Smooth muscle cell (in vitro differentiated cells): Measurements from ENCODE around the gene AOC2. TPM values are rescaled to one million over a fixed set of nuclear protein-coding genes. Genes with fewer than 3 reads are reported as not detected.

Source experiments
- DNase-seq: peaks from one replicate; lab custom pipeline; 2025; ENCODE audit not compliant: unreplicated experiment; lab: John Stamatoyannopoulos, UW
- H2AFZ ChIP-seq: fragments of 200-600 bp; sonication (generic); 2 replicates; pipeline ENCODE4 v1.6.0; 2016; ENCODE audit warnings: antibody characterized with exemption, low read depth, mild to moderate bottlenecking
- H3F3A ChIP-seq: fragments of 200-600 bp; sonication (generic); 2 replicates; pipeline ENCODE4 v1.6.0; 2017; ENCODE audit warnings: antibody characterized with exemption, low read depth
- H3K27ac ChIP-seq: fragments of 200-600 bp; sonication (generic); 2 replicates; pipeline ENCODE4 v1.5.1; 2016; ENCODE audit warnings: low read depth, mild to moderate bottlenecking
- H3K27me3 ChIP-seq: fragments of 200-600 bp; sonication (generic); 2 replicates; pipeline ENCODE4 v1.6.1; 2016; ENCODE audit warnings: low read depth, mild to moderate bottlenecking
- H3K36me3 ChIP-seq: fragments of 200-600 bp; sonication (generic); 2 replicates; pipeline ENCODE4 v1.5.1; 2016; ENCODE audit warnings: low read depth
- H3K4me1 ChIP-seq: fragments of 200-600 bp; sonication (generic); 2 replicates; pipeline ENCODE4 v1.5.1; 2016; ENCODE audit warnings: low read depth
- H3K4me2 ChIP-seq: fragments of 200-600 bp; sonication (generic); 2 replicates; pipeline ENCODE4 v1.6.0; 2016; ENCODE audit warnings: mild to moderate bottlenecking
- H3K4me3 ChIP-seq: fragments of 200-600 bp; sonication (generic); 2 replicates; pipeline ENCODE4 v1.5.1; 2016; ENCODE audit warnings: mild to moderate bottlenecking
- H3K79me2 ChIP-seq: fragments of 200-600 bp; sonication (generic); 2 replicates; pipeline ENCODE4 v1.6.0; 2016; ENCODE audit warnings: low read depth, mild to moderate bottlenecking
- H3K9ac ChIP-seq: fragments of 200-600 bp; sonication (generic); 2 replicates; pipeline ENCODE4 v1.6.0; 2016; ENCODE audit warnings: low read depth
- H3K9me3 ChIP-seq: fragments of 200-600 bp; sonication (generic); replicated peaks from 2 replicates; pipeline ENCODE4 v1.5.1; 2016; ENCODE audit warnings: low read depth
- H4K20me1 ChIP-seq: fragments of 200-600 bp; sonication (generic); 2 replicates; pipeline ENCODE4 v1.6.0; 2016; ENCODE audit warnings: low read depth
- WGBS: methylation state at CpG from one replicate; pipeline ENCODE4 v1.1.7; 2016; ENCODE audit warnings: low lambda C conversion rate; 5-methylcytosine and 5-hydroxymethylcytosine counted together
- polyA plus RNA-seq: library from polyadenylated mRNA; unstranded; fragments of >200 nt; fragmentation: Nextera tagmentation; extraction: Ambion mirVana; gene quantifications from 2 replicates; pipeline ENCODE4 v1.2.1, GENCODE V29; 2016
- total RNA-seq: library from RNA; depleted of rRNA; stranded (reverse); fragments of >200 nt; gene quantifications from 2 replicates; pipeline ENCODE4 v1.2.3, GENCODE V29; 2014
- TF ChIP-seq, protein P1 (sequence below): fragments of 200-600 bp; sonication (generic); IDR thresholded peaks from 2 replicates; pipeline ENCODE4 v1.5.1; 2017; ENCODE audit warnings: borderline replicate concordance, mild to moderate bottlenecking, antibody characterized with exemption; ENCODE audit not compliant: insufficient read depth, poor library complexity, severe bottlenecking

Gene AOC2
- total and polyA plus RNA-seq, 2 experiments from 2014 or later: 0.91 to 2.3 TPM

- no peak overlapping the region for H3K9ac ChIP-seq
- no peaks in the 10 kb centered on the region for H3K79me2 ChIP-seq
- H2AFZ ChIP-seq: no peak overlapping the region
- H3K4me3 ChIP-seq: no peak overlapping the region
- no peak overlapping the region for H3K4me2 ChIP-seq
- H3F3A ChIP-seq: no peaks in the 10 kb centered on the region
- H3K4me1 ChIP-seq: no peaks in the 10 kb centered on the region
- DNase-seq: no peak
- H3K27ac ChIP-seq: no peak overlapping the region
- TF ChIP-seq, protein P1, sequence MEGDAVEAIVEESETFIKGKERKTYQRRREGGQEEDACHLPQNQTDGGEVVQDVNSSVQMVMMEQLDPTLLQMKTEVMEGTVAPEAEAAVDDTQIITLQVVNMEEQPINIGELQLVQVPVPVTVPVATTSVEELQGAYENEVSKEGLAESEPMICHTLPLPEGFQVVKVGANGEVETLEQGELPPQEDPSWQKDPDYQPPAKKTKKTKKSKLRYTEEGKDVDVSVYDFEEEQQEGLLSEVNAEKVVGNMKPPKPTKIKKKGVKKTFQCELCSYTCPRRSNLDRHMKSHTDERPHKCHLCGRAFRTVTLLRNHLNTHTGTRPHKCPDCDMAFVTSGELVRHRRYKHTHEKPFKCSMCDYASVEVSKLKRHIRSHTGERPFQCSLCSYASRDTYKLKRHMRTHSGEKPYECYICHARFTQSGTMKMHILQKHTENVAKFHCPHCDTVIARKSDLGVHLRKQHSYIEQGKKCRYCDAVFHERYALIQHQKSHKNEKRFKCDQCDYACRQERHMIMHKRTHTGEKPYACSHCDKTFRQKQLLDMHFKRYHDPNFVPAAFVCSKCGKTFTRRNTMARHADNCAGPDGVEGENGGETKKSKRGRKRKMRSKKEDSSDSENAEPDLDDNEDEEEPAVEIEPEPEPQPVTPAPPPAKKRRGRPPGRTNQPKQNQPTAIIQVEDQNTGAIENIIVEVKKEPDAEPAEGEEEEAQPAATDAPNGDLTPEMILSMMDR: no peak
- WGBS: 96% methylated on average over 1 of the region's 1 CpG
- peaks cover 3% of the 10 kb centered on the region for H3K36me3 ChIP-seq
- no peaks in the 10 kb centered on the region for H4K20me1 ChIP-seq
- H3K27me3 ChIP-seq: no peaks in the 10 kb centered on the region
- H3K9me3 ChIP-seq: no peaks in the 10 kb centered on the region
These were observed 38.1 kb upstream of the AOC2 start for GRCh38 chr17:42806249-42806648.

DNA sequence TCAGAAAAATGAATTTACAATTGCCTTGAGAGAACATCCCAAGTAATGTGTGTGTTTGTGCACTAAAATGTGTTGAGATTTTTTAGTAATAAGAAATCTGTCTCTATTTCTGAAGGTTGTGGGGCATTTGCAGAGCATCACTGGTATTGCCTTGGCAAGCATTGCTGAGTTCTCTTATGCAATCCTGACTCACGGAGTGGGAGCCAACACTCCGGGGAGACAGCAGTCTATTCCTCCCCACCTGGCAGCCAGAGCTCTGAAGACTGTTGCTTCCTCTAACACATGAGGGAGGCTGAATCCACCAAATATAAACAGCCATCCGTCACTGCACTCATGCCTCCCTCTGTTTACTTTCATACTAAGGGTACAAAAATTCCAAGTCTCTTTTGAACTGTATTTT is 35.1 kb upstream of the AOC2 start:
- no peaks in the 10 kb centered on the region for H3F3A ChIP-seq
- H3K4me1 ChIP-seq: no peaks in the 10 kb centered on the region
- no peaks in the 10 kb centered on the region for H3K27me3 ChIP-seq
- TF ChIP-seq, protein P1: no peak
- 85% methylated on average over 3 of the region's 3 CpGs for WGBS
- H3K79me2 ChIP-seq: no peaks in the 10 kb centered on the region
- no peak overlapping the region for H3K9ac ChIP-seq
- no peak overlapping the region for H3K4me2 ChIP-seq
- no peaks in the 10 kb centered on the region for H4K20me1 ChIP-seq
- no peak for DNase-seq
- no peak overlapping the region for H3K27ac ChIP-seq
- peaks cover 11% of the 10 kb centered on the region for H3K36me3 ChIP-seq
- no peaks in the 10 kb centered on the region for H3K9me3 ChIP-seq
- no peak overlapping the region for H3K4me3 ChIP-seq
- no peak overlapping the region for H2AFZ ChIP-seq

GRCh38 chr17:42814633-42815399 is 29.6 kb upstream of the AOC2 start:
- no peak overlapping the region for H3K9ac ChIP-seq
- H3K9me3 ChIP-seq: no peaks in the 10 kb centered on the region
- no peak for DNase-seq
- H2AFZ ChIP-seq: no peak overlapping the region
- no peaks in the 10 kb centered on the region for H4K20me1 ChIP-seq
- no peaks in the 10 kb centered on the region for H3F3A ChIP-seq
- H3K36me3 ChIP-seq: peaks cover 12% of the 10 kb centered on the region
- 96% methylated on average over 8 of the region's 8 CpGs for WGBS
- H3K27ac ChIP-seq: no peak overlapping the region
- no peaks in the 10 kb centered on the region for H3K79me2 ChIP-seq
- H3K4me3 ChIP-seq: no peak overlapping the region
- H3K27me3 ChIP-seq: no peaks in the 10 kb centered on the region
- H3K4me2 ChIP-seq: no peak overlapping the region
- H3K4me1 ChIP-seq: no peaks in the 10 kb centered on the region
- TF ChIP-seq, protein P1: no peak

DNA sequence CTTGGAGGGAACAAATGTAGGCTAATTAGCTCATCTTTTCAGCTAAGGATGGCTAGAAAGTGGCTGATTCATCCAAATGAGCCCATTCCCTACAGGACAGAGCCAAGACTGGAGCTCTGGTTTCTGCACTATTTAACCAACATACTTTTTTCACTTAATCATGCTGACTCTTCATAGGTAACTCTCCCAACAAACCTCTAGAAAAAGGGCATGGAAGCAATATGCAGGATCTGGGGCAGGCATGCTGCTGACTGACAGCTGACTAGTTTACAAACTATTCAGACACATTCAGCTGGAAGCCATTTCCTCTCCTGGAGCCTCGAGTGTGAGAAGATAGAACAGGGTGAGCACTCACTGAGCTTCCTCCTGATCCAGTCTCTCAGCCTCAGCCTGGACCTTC is 26.5 kb upstream of the AOC2 start:
- H3K4me3 ChIP-seq: no peak overlapping the region
- H2AFZ ChIP-seq: no peak overlapping the region
- no peak for DNase-seq
- H3K9me3 ChIP-seq: no peaks in the 10 kb centered on the region
- no peak overlapping the region for H3K27ac ChIP-seq
- H3K27me3 ChIP-seq: no peaks in the 10 kb centered on the region
- peaks cover 9% of the 10 kb centered on the region for H3K36me3 ChIP-seq
- TF ChIP-seq, protein P1: no peak
- H3K4me1 ChIP-seq: peaks cover 1% of the 10 kb centered on the region
- no peak overlapping the region for H3K9ac ChIP-seq
- no peaks in the 10 kb centered on the region for H3F3A ChIP-seq
- H3K4me2 ChIP-seq: no peak overlapping the region
- H3K79me2 ChIP-seq: peaks cover 4% of the 10 kb centered on the region
- no peaks in the 10 kb centered on the region for H4K20me1 ChIP-seq
- WGBS: 80% methylated on average over 1 of the region's 1 CpG
